Right ventricle myocardium superior (tissue), 1 donor: Measurements from ENCODE around the gene REPS2. TPM values are rescaled to one million over a fixed set of nuclear protein-coding genes. Genes with fewer than 3 reads are reported as not detected.

ENCODE experiments used
- ATAC-seq: fragments of 200-7000 bp; cut with Tn5 transposase; one replicate; pipeline ENCODE4 v1.9.1; 2020; ENCODE audit warnings: mild to moderate bottlenecking; ENCODE audit not compliant: poor library complexity
- DNase-seq: peaks from one replicate; pipeline ENCODE4 v3.0.0-alpha.2; 2020
- intact Hi-C: fragments of 100-400 bp; cut with DNase I; formaldehyde crosslinking; loops from one replicate; pipeline ENCODE4 v1.11.2; 2022
- total RNA-seq: library from RNA; stranded (reverse); fragmentation: NEBNext Ultra II Directional; extraction: Animal tissue kit (Norgen Biotek cat#: 25700); gene quantifications from one replicate; pipeline ENCODE4 v1.2.1, GENCODE V29; 2021
- donor health status: DM: no; HTN: yes; CAD: no; lungs with severe emphysema.

REPS2 gene
- total RNA-seq, 1 donor from 2014 or later: 11.3 TPM

- DNase-seq (no peak), ATAC-seq (no peak)
- intact Hi-C loops: no loop called here
These were observed 215.5 kb downstream of the REPS2 start for GRCh38 chrX:17161991-17162390.

GRCh38 chrX:17164079-17164478 is 217.6 kb downstream of the REPS2 start:
- intact Hi-C loops: no loop called here
- ATAC-seq (no peak), DNase-seq (no peak)

GRCh38 chrX:17164941-17165340 is 218.5 kb downstream of the REPS2 start:
- intact Hi-C loops: no loop called here
- no peak for ATAC-seq
- no peak for DNase-seq

- DNase-seq: no peak
- ATAC-seq: no peak
- intact Hi-C loops: no loop called here
These were observed 221.5 kb downstream of the REPS2 start for GRCh38 chrX:17167915-17168314.

DNA sequence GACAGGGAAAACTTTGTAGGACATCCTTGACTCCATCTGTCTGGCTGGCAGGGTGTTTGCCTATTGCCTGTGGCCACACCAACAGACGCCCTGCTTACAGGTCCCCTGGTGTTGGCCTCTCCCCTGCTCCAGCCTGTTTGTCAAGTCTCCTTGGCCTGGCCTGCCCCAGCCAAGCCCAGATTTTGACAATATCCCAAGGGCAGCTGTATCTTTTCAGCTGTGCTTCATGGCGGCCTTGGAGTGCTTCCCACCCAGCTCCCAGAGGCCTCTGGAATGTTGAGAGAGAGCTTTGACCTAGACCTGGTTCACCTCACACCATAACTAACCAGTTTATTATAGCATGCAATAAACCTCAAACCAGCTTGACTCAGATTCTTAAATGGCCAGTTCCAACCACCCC is 224.5 kb downstream of the REPS2 start:
- intact Hi-C loops: no loop called here
- DNase-seq (no peak), ATAC-seq (no peak)

- ATAC-seq (peak; percentile 90), DNase-seq (peak; percentile 79)
- intact Hi-C loops: no loop called here
These were observed 228.2 kb downstream of the REPS2 start for GRCh38 chrX:17174671-17175070.

- DNase-seq (no peak), ATAC-seq (no peak)
- intact Hi-C loops: no loop called here
These were observed 235.9 kb downstream of the REPS2 start for GRCh38 chrX:17182317-17182716.

DNA sequence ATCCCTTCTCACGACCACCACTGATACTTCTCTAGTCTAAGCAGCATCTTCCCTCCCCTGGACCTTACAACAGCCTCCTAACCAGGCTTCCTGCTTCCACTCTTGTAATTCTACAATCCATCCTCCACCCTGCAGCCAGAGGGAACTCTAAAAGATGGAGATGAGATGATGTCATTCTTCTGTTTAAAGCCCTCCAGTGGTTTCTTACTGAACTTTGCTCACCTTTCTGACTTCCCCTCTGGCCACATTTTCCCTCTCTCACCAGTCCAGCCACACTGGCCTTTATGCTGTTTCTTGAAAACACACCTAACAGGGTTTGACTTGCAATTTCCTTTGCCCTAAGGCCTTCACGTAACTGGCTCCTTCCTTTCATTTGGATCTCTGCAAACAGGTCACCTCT is 237.1 kb downstream of the REPS2 start:
- intact Hi-C loops: no loop called here
- ATAC-seq (no peak), DNase-seq (no peak)

GRCh38 chrX:17185431-17185830 is 239.0 kb downstream of the REPS2 start:
- ATAC-seq (no peak), DNase-seq (no peak)
- intact Hi-C loops: no loop called here

GRCh38 chrX:17187136-17187756 is 240.8 kb downstream of the REPS2 start:
- DNase-seq (no peak), ATAC-seq (peak; percentile 67)
- intact Hi-C loops: no loop called here

DNA sequence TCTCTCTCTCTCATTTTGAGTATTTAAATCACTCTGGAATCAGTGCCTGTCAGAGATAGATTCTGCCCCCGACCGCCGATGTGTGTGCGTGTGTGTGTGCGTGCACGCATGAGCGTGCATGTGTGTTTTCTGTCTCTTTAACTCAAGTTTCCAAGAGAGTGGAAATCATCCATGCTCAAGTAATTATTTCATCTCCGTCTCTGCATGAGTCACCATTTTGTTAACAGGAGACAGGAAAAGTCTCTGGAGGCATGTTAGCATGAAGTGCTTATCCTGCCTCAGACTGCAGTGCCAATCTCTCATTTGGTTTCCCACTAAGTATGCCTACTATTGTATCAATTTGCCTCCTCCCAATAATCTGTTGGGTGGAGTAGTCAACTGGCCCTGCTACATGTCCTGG is 245.6 kb downstream of the REPS2 start:
- ATAC-seq (no peak), DNase-seq (no peak)
- intact Hi-C loops: no loop called here

Other genes starting within 250 kb of the REPS2 start
- gene CTPS2, start 234.0 kb upstream of the REPS2 start, total RNA-seq: 5.9 TPM
- 16.0 TPM for gene SYAP1, start 227.0 kb upstream of the REPS2 start, total RNA-seq
- gene TXLNG, start 160.2 kb upstream of the REPS2 start, total RNA-seq: 4.5 TPM
- gene RBBP7, start 76.3 kb upstream of the REPS2 start, total RNA-seq: 110 TPM